Umbilical cord (tissue), 2 donors: ENCODE measurements around the gene C1QA. TPM values are rescaled to one million over a fixed set of nuclear protein-coding genes. Genes with fewer than 3 reads are reported as not detected.
"Not testable (repeated sequence)": the region's sequence is repeated elsewhere in the genome, so short reads cannot be mapped to it uniquely, and the experiment has no call there.

Experiments
- DNase-seq: peaks from one replicate; pipeline ENCODE4 v3.0.0-alpha.2; 2015; ENCODE audit warnings: low spot score
- total RNA-seq: library from RNA; depleted of rRNA; stranded (reverse); fragments of >200 nt; gene quantifications from one replicate; pipeline ENCODE4 v1.2.3, GENCODE V29; 2014; ENCODE audit warnings: low replicate concordance; ENCODE audit not compliant: insufficient read depth

C1QA gene
- total RNA-seq, 1 donor from 2014 or later = 122 TPM

- peak; percentile 71 for DNase-seq
Measured at GRCh38 chr1:22673486-22674409, 37.3 kb downstream of the C1QA start.

- no peak for DNase-seq
Measured at GRCh38 chr1:22674410-22674749, 38.0 kb downstream of the C1QA start.

- not testable (repeated sequence) for DNase-seq
Measured at GRCh38 chr1:22676151-22676550, 39.7 kb downstream of the C1QA start.

GRCh38 chr1:22676916-22677583 is 40.6 kb downstream of the C1QA start:
- no peak for DNase-seq

- no peak for DNase-seq
Measured at GRCh38 chr1:22677931-22678896, 41.8 kb downstream of the C1QA start.

- no peak for DNase-seq
Measured at GRCh38 chr1:22680726-22681125, 44.3 kb downstream of the C1QA start.

- DNase-seq = no peak
Measured at GRCh38 chr1:22681556-22682276, 45.3 kb downstream of the C1QA start.

- no peak for DNase-seq
Measured at GRCh38 chr1:22683547-22683946, 47.1 kb downstream of the C1QA start.

- DNase-seq = peak; percentile 75
Measured at GRCh38 chr1:22685591-22686059, 49.2 kb downstream of the C1QA start.

- no peak for DNase-seq
Measured at GRCh38 chr1:22687191-22687590, 50.8 kb downstream of the C1QA start.

GRCh38 chr1:22688466-22688865 is 52.0 kb downstream of the C1QA start:
- DNase-seq = no peak

Other genes with a start within 250 kb of the C1QA start
- gene ZBTB40, start 184.8 kb upstream of the C1QA start, total RNA-seq = 10.8 TPM
- 4.3 TPM for gene EPHA8, start 73.1 kb upstream of the C1QA start, total RNA-seq
- 124 TPM for gene C1QC, start 7.0 kb downstream of the C1QA start, total RNA-seq
- gene C1QB, start 16.6 kb downstream of the C1QA start, total RNA-seq = 201 TPM
- 28.9 TPM for gene EPHB2, start 74.2 kb downstream of the C1QA start, total RNA-seq